GM12874 (cell line): ENCODE data around the gene DOCK4.

ENCODE experiments used
- TF ChIP-seq, protein P1 (sequence below): IDR thresholded peaks from 2 replicates; pipeline ENCODE4 v1.5.1; 2011; ENCODE audit warnings: low read depth, mild to moderate bottlenecking, control low read depth, low read length, moderate library complexity; ENCODE audit not compliant: insufficient read depth

DOCK4 gene

DNA sequence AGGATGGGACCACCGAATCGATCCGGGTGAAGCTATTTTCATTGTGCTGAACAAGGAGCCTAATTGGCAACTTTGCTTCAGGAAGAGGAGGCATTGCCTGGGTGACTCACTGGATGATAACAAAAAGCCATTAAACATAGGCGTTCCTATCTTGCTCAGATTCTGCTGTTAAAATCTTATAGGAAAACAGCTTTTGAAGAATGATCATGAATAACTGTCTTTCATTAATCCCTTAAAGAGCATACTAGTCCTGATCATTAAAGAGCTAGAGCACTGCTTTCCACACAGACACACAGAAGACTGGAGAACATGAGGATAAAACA is 469.7 kb downstream of the DOCK4 start:
- TF ChIP-seq, protein P1, sequence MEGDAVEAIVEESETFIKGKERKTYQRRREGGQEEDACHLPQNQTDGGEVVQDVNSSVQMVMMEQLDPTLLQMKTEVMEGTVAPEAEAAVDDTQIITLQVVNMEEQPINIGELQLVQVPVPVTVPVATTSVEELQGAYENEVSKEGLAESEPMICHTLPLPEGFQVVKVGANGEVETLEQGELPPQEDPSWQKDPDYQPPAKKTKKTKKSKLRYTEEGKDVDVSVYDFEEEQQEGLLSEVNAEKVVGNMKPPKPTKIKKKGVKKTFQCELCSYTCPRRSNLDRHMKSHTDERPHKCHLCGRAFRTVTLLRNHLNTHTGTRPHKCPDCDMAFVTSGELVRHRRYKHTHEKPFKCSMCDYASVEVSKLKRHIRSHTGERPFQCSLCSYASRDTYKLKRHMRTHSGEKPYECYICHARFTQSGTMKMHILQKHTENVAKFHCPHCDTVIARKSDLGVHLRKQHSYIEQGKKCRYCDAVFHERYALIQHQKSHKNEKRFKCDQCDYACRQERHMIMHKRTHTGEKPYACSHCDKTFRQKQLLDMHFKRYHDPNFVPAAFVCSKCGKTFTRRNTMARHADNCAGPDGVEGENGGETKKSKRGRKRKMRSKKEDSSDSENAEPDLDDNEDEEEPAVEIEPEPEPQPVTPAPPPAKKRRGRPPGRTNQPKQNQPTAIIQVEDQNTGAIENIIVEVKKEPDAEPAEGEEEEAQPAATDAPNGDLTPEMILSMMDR = no peak

DNA sequence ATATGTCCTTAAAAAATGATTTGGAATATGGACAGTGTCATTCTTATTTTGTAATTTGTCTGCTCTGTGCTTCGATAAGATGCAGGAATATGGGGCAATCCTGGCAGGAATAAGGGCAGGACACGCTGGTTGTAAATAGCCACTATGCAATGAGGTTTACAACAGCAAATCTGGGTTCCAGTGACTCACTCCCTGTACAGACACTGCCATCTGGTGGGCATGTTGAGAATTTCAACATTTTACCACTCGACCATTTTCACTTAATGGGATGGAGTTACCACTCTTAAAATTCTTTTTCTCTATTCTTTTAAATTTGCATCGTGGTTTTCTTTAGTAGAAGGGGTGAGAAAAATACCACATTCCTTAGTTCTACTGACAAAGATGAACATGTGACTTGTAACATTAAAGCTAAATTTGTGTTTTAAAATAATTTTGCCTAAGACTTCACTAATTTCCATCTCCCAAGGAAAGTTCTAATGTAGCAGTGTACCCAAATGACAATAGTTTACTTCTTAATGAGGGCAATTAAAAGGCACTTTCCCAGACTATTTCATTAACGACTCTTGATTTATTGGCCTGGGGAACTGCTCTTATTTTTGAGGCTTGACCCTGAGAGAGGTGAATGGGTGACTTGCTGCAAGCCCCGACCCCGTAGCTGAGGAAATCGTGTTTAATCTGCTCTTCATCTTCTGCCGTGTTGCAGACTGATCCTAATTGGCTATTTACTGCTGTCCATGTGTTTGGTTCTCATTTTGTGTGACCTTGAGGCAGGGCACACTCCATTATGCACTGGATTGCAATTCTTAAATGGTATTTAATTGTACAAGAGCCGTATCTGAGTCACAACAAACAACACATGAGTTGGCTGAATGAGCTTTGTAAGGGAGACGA is 470.3 kb downstream of the DOCK4 start:
- TF ChIP-seq, protein P1 = peak; percentile 67

DNA sequence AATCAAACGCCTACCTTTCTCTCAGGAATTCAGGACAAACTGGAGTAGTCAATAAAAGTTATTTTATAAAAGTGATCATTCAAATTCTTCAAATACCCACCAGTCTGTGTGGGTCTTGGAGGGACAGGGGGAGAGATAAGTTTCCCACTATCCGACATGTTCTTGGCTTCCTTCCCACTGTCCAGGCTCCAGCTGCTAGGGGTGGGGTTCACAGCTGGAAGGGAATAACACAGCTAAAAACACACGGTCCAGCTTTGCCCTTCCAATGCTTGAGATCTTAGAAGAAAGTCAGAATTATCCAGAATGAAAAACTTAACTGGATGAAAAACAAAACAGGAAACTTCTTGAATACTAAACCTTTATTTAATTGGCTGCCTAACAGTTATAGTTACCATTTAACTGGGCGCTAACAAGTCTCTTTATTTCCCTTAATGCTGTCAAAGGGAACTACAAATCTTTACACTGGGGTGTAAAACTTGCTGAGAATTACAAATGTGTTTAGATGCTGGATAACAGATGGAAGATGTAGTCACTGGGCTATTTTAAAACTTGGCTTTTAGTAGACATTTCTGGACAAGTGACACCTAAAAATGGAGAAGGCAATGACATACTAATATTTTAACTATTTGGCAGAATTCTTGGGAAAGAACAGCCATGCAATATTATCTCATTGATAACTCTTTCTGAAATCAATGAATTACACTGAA is 471.1 kb downstream of the DOCK4 start:
- TF ChIP-seq, protein P1 = no peak

DNA sequence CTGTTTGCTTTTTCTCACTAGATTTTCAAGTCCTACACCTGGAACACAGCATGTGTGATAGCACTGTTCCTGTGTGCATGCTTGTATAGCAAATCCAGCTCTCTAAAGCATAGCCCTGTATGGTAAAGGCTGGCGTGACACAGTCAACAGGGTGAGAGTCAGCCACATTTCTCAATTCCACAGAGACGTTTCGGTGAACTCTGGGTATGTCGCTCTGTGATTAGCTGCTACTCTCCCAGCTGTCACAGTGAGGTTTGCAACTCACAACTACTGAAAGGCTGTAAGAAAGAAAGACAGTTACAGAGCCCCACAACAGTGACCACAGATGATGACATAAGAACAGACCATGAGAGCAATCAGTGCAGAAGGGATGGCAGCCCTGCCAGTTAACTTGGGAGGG is 473.3 kb downstream of the DOCK4 start:
- TF ChIP-seq, protein P1 = no peak

DNA sequence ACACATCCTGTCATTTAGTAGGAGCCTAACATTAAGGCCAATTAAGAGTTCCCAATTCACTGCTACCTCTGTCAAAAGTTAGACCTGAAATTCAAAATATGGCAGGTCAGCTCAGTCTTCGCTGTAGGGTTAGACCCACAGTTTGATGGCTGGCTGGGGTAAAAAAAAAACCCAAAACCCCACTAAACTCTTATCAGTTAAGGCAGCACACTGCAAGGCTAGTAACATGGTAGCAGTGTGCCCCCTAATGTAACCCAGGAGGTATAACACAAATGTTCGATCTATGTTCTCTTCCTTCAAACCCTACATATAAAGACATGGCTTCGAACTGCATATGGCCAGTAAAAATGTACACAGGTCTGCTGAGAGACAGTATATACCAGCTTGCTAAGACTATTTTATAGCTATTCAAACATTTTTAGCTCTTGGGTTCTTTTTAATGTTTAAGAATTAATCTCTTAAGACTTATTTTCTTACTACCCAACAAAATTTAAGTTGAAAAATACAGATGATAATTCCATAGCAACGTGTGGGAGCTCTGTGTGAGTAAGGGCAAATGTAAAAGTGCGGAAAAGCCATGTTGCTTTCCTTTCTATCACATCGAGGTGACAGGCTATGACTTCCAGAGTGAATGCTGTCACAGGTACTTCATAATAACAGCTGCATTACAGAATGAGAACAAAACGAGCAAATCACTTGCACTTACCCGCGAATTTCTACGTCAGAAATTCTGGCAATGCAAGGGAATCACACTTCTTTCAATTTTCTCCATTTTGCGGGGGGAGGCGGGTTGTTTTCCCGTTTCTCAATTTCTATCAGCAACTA is 475.5 kb downstream of the DOCK4 start:
- TF ChIP-seq, protein P1 = peak; percentile 57; the same call in 1 of the 2 replicates

DNA sequence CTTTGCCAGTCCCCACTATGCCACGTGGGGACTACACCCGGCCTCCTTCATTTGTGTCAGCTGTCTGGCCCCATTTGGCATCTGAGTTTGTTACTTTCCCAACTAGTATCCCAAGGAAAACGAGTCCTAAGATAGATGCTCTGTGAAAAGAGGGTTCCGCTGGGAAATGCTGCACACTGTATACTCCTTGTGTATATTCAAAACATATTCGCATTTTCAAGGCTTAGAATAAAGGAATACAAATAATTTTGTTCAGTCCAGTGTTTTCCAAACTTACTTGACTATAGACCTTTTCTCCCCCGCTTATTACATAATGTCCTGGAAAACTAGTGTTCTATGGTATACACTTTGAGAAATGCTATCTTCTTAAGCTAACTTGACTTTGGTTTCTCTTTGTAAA is 476.1 kb downstream of the DOCK4 start:
- TF ChIP-seq, protein P1 = no peak

DNA sequence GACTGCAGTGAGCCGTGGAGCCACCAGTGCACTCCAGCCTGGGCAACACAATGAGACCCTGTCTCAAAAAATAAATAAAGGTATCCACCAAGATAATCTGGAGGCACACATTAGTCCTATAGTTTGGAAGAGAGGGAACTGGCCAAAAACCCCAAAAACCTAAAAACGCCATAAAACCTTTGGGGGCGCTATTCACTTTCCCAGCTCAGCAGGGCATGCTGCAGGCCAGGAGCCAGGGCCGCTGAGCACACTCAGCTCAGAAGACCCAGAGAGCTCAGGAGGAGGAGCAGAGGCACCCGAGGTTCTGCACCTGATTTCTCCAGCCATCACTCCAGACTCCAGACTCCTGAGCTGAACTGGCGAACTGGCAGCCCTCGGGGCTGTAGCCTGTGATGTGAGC is 476.7 kb downstream of the DOCK4 start:
- TF ChIP-seq, protein P1 = no peak
